GM12873 (cell line): ENCODE results near the gene CIT.

Experiments
- TF ChIP-seq, protein P1 (sequence below): IDR thresholded peaks from 2 replicates; pipeline ENCODE4 v1.5.1; 2012; ENCODE audit warnings: low read depth, mild to moderate bottlenecking, moderate library complexity, low read length, control low read depth; ENCODE audit not compliant: insufficient read depth; ENCODE audit errors: missing control alignments

CIT gene

DNA sequence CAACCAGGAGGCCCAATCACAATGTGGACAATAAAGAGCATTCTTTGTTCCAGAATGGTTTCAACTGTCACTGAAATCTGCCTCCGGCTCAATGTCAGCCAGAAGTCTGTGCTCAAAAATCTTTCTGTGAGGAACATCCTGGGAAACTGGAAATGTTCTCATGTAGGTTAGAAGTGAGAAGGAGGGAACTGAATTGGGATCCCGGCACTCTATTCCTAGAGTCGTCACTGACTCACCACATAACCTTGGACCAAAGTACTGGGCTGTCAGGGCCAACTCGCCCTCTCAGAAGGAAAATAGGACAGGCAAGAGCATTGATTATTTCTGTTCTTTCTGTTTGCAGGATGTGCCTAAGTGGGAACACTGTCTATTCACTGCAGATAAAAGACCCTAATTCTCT is 151.6 kb downstream of the CIT start:
- TF ChIP-seq, protein P1, sequence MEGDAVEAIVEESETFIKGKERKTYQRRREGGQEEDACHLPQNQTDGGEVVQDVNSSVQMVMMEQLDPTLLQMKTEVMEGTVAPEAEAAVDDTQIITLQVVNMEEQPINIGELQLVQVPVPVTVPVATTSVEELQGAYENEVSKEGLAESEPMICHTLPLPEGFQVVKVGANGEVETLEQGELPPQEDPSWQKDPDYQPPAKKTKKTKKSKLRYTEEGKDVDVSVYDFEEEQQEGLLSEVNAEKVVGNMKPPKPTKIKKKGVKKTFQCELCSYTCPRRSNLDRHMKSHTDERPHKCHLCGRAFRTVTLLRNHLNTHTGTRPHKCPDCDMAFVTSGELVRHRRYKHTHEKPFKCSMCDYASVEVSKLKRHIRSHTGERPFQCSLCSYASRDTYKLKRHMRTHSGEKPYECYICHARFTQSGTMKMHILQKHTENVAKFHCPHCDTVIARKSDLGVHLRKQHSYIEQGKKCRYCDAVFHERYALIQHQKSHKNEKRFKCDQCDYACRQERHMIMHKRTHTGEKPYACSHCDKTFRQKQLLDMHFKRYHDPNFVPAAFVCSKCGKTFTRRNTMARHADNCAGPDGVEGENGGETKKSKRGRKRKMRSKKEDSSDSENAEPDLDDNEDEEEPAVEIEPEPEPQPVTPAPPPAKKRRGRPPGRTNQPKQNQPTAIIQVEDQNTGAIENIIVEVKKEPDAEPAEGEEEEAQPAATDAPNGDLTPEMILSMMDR: no peak

DNA sequence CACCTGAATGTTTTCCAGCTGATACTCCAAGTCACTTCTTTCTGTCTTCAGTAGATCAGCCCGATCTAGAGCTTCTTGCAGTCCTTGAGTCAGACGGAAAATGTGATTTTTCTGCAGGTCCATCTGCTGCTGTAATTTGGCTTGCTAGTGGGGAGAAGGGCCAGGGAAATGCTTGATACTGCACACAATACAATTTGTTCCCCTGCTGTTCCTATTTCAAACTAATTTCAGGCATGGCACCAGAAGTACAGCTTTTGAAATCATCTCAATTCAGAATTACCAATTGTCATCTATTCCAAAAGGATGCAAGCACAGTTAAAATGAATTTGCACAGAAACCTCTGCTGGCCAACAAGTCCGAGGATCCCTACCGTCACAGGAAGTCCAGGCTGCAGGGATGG is 155.8 kb downstream of the CIT start:
- TF ChIP-seq, protein P1: no peak

DNA sequence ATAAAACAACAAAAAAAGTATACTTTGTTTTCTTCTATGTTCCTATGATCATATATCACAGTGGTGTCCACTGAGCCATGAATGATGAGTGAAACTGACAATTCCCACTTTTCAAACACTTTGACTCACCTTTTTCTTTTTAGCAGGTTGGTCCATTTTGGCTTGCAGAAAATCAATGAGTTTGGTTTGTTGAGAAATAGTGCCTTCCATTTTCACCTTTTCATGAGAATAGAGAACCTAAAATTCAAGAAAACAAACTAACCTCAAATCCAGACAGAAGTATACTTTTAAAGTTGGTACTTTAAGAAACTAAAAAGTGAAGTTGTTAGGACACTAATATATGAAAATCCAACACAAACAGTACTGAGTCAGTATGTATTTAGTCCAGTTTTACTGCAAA is 156.8 kb downstream of the CIT start:
- TF ChIP-seq, protein P1: no peak

DNA sequence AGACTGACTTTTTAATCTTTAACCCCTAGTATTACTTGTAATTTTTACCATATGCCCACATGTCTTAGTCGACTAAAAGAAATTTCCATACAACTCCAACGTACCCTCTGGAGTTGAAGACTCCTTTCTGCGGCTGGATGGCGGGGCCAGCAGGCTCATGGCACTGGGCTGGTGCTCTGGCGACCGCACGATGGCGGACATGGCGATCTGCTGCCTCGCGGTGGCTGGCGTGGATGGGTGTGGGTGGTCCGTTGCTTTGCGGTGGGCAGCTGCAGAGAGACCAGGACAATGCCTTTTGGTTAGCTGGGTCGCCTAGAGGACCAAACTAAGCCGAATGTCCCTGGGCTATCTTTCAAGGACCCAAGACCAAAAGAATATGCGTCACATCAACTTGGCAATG is 159.0 kb downstream of the CIT start:
- TF ChIP-seq, protein P1: no peak

DNA sequence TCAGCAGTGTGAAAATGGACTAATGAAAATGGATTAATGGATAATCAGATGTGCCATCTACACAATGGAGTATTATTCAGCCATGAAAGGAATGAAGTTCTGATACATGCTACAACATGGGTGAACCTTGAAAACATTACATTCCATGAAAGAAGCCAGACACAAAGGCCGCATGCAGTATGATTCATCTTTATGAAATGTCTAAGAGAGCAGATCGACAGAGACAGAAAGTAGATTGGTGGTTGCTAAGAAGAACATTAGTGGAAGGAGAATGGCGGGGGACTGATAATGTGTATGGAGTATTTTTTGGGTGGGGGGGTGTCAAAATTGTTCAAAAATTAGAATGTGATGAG is 161.9 kb downstream of the CIT start:
- TF ChIP-seq, protein P1: no peak

DNA sequence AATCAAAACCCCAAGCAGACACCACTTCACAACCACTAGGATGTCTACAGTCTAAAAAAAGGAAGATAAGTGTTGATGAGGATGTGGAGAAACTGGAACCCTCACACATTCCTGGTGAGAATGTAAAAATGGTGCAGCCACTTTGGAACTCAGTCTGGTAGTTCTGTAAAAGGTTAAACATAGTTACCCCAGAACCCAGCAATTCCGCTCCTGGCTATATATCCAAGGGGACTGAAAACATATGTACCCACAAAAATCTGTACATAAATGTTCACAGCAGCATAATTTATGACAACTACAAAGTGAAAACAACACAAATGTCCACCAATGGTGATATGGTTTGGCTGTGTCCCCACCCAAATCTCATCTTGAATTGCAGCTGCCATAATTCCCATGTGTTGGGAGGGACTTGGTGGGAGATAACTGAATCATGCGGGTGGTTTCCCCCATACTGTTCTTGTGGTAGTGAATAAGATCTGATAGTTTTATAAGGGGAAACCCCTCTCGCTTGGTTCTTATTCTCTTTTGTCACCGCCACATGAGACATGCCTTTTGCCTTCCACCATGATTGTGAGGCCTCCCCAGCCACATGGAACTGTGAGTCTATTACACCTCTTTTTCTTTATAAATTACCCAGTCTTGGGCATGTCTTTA is 162.4 kb downstream of the CIT start:
- TF ChIP-seq, protein P1: no peak

DNA sequence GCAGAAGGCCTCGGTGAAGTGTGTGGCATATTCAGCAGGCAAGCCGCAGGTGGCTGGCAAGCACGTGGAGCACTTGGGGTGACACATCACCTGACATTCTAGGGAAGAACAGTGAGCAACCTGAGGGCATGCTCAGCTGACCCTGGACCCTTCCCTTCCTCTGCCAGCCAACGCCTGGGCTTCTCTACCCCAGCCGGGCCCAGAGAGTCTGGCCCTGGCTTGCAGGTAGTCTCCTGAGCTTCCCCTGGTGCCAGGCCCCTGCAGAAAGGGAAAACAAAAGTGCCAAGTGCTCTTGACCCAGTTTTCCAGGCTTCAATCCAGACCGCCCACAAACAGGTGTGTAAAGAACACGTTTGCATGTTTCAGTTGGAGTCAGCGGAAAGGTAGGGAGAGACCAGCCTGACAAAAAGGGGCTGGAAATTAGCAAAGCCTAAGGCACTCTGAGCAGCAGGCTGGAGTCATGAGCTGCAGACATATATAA is 163.5 kb downstream of the CIT start:
- TF ChIP-seq, protein P1: no peak
